ENCODE measurements around the gene CLCF1.

CLCF1 gene

DNA sequence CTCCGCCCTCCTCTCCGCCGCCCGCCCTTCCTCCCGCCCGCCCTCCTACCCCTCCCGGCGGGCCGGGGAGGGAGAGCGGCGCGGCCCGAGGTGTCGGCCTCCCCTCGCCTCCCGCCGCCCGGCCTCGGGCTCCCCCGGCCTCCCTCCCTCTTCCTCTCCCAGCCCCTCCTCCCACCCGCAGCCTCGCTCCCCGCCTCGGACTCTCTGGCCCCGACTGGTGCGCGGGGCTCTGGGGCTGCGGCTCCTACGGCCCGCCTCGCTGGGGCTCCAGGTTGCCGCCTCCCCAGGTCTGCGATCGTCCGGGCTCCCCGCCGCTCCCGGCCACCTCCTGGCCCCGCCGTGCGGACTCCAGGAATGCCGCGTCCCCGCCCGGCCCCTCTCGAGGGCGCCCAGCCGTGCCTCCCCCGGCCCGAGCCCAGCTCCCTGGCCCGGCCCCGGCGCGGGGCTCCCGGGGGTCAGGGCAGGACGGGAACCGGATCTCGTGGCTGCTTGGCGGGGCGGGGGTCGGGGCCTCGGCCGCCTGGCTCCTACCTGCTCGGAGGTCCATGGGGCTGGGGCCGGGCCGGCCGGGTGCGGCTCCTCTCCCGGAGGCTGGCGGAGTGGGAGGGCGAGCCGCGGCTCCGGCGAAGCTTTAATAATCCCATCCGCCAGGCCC is at the start of gene CLCF1:
TSS of gene CLCF1 (minus strand) at position 606 of the 655 bp plus-strand sequence. CDS start at position 547, 59 bp downstream.
- DNase-seq = peak; percentile 36 to 59

DNA sequence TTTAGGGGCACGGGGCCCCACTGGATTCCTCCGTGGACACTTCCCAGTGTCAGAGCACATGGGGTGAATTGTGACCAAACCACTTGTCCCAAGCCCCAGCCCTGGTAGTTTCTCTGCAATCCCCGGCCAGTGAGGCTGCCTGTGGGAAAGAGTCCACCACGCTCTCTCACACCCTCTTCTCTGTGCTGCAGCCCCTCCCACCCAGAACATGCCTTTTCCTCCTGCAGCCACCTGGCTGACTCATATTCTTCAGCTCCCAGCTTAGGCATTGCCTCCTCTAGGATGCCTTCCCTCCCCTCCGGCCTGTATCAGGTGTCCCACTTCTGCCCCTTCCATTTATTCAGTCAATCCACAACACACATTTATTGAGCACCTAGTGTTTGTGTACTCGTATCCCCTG is 49.5 kb upstream of the CLCF1 start:
- peak in 1 of 2 experiments; percentile 35 for DNase-seq

DNA sequence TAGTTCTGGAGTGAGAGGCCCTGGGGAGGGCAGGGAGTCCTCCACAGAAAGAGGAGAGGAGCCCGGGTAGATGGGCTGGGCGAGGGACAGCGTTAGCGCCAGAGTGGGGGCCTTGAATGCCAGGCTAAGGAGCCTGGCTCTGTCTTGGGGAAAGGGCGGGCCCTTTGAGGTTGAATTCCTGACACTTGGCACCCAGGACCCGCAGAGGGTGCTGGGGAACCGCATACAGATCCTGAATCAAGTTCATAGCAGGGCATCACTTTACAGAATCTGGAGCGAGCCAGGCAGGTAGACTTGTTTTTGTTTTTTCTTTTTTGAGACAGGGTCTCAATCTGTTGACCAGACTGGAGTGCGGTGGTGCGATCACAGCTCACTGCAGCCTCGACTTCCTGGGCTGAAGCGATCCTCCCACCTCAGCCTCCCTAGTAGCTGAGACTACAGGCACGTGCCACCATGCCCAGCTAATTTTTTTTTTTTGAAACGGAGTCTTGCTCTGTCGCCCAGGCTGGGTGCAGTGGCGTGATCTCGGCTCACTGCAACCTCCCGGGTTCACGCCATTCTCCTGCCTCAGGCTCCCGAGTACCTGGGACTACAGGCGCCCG is 48.1 kb upstream of the CLCF1 start:
- DNase-seq = peak in 1 of 2 experiments; percentile 55

DNA sequence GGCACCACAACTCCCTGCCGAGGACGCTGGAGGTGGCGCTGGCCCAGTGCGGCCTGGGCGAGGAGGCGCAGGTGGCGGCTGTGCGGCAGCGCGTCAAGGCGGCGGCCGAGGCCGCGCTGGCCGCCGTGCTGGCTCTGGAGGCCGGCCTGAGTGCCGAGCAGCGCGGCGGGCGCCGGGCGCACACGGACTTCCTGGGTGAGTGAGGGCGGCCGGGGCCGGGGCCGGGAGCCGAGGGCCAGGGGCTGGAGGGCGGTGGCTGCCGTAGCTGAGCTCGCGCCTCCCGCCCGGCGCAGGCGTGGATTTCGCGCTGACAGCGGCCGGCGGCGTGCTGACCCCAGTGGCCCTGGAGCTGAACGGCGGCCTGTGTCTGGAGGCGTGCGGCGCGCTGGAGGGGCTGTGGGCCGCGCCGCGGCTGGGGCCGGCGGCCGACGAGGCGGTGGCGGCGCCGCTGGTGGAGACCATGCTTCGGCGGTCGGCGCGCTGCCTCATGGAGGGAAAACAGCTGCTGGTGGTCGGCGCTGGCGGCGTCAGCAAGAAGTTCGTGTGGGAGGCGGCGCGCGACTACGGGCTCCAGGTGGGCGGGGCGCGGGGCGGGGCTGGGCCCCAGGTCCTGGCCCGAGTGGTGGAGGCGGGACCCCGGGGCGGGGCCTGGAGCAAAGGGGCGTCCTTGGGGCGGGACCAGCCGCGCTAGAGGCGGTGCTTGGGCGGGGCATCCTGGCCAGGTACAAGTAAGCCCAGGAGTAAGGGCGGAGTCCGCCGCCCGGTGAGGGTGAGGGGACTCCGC is 47.4 kb upstream of the CLCF1 start:
- peak; percentile 90 to 94 for DNase-seq

DNA sequence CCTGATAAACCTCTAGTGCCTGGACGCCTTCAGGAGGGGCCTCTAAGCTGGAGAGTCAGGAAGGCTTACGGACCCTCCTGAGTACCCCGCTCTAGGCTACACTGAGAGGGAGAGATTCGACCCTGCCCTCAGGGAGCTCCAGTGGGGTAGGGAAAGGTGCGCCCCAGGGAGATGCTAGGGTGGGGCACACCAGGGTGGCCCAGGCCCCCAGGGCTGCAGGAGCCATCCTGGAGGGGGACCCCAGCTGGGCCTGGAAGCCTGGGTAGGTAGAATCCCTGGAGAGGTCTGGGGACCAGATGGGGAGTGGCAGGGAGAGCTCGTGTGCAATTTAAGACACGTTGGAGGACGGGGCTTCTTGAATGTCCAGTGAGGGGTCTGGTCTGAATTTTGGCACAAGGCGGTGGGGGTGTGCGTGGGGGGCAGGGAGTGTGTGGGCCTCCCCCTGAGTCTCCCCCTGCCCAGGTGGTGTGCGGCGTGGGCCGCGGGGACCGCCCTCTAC is 46.8 kb upstream of the CLCF1 start:
- DNase-seq = no peak

DNA sequence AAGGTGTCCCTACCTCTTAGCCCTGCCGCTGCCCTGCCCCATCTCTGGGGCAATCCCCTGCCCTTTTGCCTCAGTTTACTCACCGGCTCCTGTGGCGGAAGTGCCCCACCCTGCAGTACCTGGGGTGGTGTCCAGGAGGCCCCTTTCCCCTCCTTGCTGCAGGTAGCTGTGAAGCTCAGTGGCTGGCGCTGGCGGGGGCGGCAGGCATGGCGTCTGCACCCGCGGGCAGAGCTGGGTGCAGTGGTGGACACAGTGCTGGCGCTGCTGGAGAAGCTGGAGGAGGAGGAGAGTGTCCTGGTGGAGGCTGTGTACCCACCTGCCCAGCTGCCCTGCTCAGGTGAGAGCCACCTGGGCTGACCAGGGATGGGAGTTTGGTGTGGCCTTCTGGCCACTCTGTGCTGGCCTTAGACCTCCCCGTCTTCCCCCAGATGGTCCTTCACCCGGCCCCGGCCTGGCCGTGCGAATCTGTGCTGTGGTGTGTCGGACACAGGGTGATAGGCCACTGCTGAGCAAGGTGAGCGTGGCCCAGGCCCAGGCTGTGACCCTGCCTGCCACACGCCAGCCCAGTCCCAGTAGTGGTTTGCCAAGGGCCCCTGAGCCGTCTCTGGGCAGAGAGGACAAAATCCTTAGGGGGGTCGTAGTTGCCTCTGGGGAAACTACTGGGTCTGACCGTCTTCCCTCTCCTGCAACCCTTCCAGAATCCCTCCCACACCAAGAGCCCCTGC is 46.1 kb upstream of the CLCF1 start:
- DNase-seq = no peak

DNA sequence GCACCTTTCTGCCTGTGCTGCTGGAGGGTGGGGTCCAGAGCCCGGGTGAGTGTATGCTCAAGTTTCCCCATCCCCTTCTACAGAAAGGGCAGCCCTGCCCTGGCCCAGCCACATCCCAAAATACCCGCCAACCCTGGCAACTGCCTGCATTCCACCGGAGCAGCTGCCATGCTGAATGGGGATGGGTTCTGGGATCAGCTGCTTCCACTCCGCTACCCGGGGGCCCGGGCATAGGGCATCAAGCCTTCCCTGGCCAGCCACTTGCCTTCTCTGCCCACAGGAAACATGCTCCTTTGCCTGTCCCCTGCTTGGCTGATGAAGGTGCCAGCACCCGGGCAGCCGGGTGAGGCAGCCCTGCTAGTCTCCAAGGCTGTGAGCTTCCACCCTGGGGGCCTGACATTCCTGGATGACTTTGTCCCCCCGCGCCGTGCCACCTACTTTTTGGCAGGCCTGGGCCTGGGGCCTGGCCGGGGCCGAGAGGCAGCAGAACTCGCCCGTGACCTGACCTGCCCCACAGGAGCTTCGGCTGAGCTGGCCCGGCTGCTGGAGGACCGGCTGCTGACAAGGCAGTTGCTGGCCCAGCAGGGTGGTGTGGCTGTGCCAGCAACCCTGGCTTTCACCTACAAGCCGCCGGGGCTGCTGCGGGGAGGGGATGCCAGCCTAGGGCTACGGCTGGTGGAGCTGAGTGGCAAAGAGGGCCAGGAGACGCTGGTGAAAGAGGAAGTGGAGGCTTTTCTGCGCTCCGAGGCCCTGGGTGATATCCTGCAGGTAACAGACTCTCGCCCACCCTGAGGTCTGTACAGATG is 45.3 kb upstream of the CLCF1 start:
- no peak for DNase-seq

DNA sequence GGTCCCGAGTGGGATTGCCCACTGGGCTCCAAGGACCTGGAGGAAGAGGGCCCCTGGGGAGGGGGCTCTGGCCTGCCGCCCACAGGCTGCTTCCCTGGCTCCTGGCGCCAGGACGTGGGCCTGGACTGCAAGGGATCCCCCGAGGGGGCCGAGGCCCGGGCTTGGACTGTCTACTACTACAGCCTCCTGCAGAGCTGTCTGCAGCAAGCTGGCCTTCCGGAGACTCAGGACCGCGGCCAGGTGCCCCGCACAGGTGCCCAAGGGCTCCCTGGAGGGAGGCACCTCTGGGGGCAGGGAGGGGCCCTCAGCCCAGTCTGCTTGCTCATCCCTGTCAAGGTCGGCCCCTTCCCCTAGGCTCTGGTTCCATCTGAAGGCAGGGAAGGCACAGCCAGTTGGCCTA is 44.0 kb upstream of the CLCF1 start:
- no peak for DNase-seq

DNA sequence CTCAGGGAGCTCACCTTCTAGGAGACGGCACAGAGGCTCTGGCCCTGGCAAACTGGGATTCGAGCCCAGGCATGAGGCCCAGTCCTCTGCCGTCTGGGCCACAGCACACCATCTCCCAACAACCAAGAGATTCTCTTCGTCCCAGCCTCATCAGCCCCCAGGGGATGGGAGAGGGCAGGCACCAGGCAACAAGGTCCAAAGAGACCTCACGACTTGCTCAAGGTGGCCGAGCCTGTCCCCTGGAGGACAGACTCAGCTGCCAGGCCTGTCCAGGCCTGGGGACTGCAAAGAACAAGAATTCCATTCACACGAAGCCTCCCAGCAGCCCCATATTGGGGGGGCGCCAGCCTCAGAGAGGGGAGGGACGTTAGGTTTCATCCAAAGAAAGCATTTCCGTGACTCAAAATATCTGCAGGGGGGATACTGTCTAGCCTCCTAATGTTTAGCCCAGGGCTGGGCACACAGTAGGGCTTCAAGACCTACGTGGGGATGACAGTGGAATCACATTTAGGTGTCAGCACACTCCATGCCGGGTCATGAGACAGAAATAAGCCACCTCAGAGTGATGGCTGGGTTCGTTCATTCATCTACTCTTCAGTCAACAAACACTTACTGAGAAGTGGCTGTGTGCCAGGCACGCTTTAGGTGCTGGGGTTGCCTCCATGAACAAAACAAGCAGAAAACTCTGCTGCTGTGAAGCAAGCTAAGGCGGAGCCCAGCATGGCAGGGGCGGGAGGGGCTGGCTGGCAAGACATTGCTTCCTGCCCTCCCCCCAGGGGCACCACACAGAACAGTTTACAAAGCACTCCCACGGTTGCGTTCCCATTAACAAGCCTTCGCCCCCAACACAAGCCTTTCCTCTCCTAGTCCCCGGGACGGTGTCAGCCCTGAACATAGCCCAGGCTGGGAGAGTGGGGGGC is 43.3 kb upstream of the CLCF1 start:
- DNase-seq = peak; percentile 67 to 79

DNA sequence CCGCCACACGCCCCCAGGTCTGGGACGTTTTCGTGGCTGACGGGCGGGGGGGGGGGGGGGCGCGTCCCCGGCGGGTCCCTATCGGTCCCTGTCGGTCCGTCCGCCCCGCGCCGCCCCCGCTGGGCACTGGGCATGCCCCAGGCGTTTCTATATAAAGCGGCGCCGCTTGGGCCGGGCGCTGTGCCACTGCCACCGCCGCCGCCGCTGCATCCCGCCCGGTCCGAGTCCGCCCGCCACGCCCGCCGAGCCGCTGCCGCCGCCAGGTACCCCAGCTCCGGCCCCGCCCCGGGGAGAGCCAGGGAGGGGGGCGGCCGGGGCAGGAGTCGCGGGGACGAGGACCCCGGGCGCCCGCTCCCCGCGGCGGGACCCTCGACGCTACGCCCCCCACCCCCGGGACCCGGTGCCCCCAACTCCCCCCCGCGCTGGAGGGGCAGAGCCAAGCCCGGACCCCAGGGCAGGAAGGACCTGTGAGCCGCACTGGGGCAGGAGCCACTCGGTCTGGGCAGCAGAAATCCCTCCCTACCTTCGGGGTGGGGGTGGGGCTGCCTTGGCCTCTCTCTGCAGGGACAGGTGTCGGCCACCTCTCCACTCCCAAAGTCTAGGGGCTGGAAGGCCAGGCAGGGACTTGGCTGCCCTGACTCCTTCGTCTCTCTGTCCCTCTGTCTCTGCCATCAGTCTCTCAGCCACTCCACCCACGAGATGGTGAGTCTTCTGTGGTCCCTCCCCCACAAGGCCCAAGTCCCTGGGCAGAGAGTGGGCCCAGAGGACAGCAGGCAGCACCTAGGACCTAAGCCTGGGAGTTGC is 42.3 kb upstream of the CLCF1 start, which contains the start of gene CARNS1:
TSS of gene CARNS1 (plus strand) at position 178 of the 804 bp plus-strand sequence. CDS start at position 700, 522 bp downstream.
- no peak for DNase-seq

DNA sequence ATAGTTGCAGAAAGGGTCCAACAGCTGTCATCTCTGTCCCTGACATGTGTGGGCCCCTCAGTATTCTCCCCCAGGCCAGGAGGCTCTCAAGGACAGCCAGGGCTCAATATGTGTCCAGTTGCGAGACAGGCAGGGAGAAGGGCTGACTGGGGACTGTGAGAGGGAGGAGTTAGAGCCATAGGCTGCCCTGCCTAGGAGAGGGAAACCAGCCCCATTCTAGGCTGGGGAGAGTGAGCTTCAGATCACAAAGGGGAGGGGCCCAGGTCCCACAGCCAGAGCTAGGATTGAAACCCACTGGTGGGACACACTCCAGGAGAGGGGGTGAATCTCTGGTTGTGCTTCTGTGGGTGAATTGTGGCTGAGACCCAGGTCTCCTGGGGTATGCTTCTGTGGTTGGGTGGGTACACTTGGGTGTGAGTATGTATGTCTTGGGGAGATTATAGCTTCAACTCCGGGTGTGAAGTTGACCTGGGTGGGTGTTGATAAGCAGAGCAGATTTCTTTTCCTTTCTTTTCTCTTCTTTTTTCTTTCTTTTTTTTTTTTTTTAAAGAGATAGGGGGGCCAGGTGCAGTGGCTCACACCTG is 40.0 kb upstream of the CLCF1 start:
- no peak for DNase-seq

DNA sequence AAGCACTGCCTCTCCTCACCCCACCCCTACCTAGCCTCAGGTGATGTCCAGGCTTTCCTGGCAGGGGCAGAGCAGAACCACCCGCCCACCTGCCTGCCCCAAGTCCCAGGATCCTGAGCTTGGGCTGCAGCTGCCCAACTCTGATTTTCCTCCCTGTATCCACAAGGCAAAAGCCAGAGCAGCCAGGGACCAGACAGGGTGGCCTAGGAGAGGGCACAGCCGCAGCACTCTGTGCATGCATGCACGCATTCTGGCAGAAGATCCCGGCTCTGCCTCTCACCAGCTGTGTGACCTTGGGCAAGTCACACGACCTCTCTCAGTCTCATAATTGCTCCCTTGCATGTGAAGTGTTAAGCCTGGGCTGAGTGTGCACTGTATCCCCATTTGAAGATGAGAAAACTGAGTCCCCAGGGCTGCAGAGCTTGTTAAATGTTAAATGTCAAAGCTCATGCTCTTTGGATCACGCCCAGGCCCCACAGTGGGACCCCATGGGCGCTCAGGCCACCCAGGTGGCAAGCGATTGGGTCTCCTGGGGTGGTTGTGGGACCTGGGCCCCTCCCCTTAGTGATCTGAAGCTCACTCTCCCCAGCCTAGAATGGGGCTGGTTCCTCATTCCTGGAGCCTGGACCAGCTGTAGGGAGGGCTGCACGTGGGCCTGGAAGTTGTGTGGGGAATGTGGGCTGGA is 39.2 kb upstream of the CLCF1 start:
- no peak for DNase-seq

DNA sequence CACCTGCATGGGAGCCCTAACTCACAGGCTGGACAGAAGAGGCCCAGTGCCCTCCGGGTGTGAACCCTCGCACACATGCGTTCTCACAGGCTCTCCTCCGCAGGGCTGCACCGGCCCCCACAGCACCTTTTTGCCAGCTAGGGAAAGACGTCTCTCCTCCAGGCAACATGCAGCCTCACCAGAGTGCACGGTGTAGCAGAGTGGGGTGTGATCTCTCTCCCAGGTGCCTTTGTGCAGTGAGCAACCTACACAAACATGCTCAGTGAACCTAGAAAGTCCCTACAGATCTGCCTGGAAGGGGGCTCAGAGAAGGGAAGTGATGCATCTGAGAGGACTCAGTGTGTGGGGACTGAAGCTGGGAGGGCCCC is 38.4 kb upstream of the CLCF1 start:
- no peak for DNase-seq

DNA sequence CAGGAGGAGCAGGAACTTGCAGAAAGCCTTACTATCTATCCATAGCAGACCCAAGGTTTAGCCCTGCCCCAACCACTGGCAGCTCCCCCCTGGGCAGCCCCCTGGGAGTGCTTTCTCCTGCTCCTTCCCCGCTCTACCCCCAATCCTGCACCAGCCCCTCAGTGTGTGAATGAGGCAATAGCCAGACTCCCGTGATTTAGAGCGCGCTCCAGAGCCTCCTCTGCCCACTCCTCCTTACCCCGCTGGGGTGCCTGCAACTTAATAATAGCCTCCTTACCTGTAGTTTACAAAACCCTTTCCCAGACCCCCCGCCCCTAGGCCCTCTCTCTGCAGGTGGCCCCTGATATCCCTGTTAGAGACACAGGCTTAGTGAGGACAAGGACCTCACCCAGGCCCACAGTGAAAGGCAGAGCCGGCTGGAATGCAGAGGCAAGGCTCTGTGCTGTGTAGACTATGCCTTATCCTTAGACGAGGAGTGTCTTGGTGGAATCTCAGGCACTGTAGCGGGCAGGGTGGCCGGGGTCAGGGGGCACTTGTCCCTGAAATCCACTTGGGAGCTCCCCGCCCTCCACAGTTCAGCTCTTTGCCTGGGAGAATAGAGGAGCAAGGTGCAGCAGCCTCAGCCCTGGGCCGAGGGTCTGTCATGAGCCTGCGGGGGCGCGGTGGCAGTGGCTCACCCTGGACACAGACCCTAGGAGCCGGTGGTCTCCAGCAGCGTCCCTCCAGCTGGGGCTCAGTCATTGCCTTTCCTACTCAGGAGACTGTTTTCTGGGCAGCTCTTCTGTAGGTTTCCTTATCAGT is 37.8 kb upstream of the CLCF1 start:
- no peak for DNase-seq

DNA sequence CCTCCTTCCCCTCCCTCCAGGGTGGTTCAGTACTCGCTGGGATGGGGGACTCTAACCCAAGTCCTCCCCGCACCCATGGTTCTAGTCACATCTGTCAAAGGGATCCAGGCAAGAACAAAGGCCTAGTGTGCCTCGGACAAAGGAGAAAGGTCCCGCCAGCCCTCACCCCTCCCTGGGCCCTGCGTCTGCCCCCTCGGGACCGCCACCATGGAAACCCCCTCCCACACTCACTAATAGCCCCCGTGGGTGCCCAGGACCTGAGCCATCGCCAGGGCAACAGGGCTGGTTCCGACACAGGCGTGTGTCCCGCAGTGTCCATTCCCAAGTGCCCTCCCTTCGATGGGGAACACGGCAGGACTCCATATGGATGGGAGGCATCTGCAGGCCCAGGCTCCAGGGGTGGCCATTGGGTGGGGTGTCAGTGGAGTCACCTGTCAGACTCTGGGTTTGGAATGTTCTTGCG is 37.0 kb upstream of the CLCF1 start:
- DNase-seq = no peak

DNA sequence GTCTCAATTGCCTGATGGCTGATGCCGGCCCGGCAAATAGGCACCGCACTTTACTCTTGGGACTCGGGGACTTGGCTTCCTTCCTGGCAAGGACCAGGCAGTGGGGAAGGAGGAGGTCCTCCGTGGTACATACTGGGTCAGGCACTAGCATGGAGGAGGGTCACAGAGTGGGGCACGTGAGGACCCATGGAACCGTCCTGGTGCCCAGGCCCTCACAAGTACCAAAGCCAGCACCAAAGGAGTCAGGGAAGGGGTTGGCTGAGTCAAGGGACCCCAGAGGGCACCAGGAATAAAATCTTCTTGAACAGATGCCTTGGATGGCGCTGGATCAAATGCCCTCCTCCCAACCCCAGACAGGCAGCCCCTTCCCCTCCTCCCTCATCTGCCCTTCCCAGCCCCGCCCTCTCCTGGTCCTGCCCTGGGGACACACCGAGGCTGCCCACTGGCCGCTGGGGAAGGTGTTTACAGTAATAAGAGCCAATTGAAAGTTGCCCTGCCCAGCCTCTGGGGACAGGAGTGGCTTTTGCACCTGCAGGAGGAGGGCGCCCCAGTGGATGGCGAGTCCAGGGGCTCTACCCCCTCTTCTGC is 36.5 kb upstream of the CLCF1 start:
- DNase-seq = peak; percentile 49 to 57

DNA sequence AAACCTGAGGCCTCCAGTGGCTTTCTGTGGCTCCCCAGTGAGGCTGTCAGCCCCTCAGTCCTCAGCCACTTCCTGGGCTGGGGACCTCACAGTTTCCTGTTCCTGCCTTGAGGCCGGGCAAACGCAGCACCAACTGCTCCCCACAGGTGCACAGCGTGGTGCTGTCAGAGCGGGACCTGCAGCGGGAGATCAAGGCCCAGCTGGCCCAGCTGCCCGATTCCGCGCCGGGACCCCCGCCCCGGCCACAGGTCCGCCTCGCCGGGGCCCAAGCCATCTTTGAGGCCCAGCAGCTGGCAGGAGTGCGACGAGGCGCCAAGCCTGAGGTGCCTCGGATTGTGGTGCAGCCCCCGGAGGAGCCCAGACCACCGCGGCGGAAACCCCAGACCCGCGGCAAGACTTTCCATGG is 35.9 kb upstream of the CLCF1 start:
- DNase-seq = no peak

Data from SHP77 (cell line).